GM21619 (cell line): ENCODE data around the gene KMT2D.
A peak's percentile ranks its signal among the peaks of the same experiment; 100 is the strongest.

Experiments used
- ATAC-seq: cut with Tn5 transposase; IDR thresholded peaks from one replicate; pipeline ENCODE4 v1.9.1; 2021; ENCODE audit not compliant: unreplicated experiment

Gene KMT2D

GRCh38 chr12:49060237-49061156 lies at the start of gene KMT2D:
KMT2D (minus strand) TSS chr12:49060794; CDS start chr12:49055324, 5,470 bp downstream.
- peak; percentile 41 for ATAC-seq

- peak; percentile 3 for ATAC-seq
Observed at GRCh38 chr12:49109641-49110463, 49.3 kb upstream of the KMT2D start.

- ATAC-seq = no peak
Observed at GRCh38 chr12:49108958-49109404, 48.4 kb upstream of the KMT2D start.

GRCh38 chr12:49105504-49106084 lies 45.0 kb upstream of the KMT2D start:
- ATAC-seq = no peak

- ATAC-seq = no peak
Observed at GRCh38 chr12:49104822-49105221, 44.2 kb upstream of the KMT2D start.

- ATAC-seq = no peak
Observed at GRCh38 chr12:49100380-49100779, 39.8 kb upstream of the KMT2D start.

- no peak for ATAC-seq
Observed at GRCh38 chr12:49098703-49099102, 38.1 kb upstream of the KMT2D start.

- ATAC-seq = no peak
Observed at GRCh38 chr12:49098035-49098451, 37.4 kb upstream of the KMT2D start.

GRCh38 chr12:49097381-49097780 lies 36.8 kb upstream of the KMT2D start:
- ATAC-seq = no peak

GRCh38 chr12:49094975-49095365 lies 34.4 kb upstream of the KMT2D start:
- no peak for ATAC-seq

GRCh38 chr12:49094160-49094974 lies 33.8 kb upstream of the KMT2D start, which contains the start of gene DHH:
DHH (minus strand) TSS chr12:49094801; CDS start chr12:49094512, 289 bp downstream.
- no peak for ATAC-seq

- ATAC-seq = no peak
Observed at GRCh38 chr12:49093792-49094159, 33.2 kb upstream of the KMT2D start.

- ATAC-seq = no peak
Observed at GRCh38 chr12:49092816-49093406, 32.3 kb upstream of the KMT2D start.

- ATAC-seq = no peak
Observed at GRCh38 chr12:49092086-49092815, 31.7 kb upstream of the KMT2D start.

GRCh38 chr12:49091836-49092085 lies 31.2 kb upstream of the KMT2D start:
- no peak for ATAC-seq

- ATAC-seq = no peak
Observed at GRCh38 chr12:49091056-49091835, 30.7 kb upstream of the KMT2D start.

- no peak for ATAC-seq
Observed at GRCh38 chr12:49089821-49090773, 29.5 kb upstream of the KMT2D start.

- ATAC-seq = no peak
Observed at GRCh38 chr12:49088932-49089330, 28.3 kb upstream of the KMT2D start.
